NCI-H2081 treated with DMSO at 0.1 percent for 48 hours (cell line): ENCODE measurements around the gene IQCH.
A peak's percentile ranks its signal among the peaks of the same experiment; 100 is the strongest.

Experiments
- DNase-seq: peaks from one replicate; lab custom pipeline; 2025; lab: John Stamatoyannopoulos, UW

Gene IQCH

GRCh38 chr15:67533873-67534272, 279.3 kb downstream of the IQCH start:
- no peak for DNase-seq

GRCh38 chr15:67534360-67534759, 279.8 kb downstream of the IQCH start:
- DNase-seq = no peak

DNA sequence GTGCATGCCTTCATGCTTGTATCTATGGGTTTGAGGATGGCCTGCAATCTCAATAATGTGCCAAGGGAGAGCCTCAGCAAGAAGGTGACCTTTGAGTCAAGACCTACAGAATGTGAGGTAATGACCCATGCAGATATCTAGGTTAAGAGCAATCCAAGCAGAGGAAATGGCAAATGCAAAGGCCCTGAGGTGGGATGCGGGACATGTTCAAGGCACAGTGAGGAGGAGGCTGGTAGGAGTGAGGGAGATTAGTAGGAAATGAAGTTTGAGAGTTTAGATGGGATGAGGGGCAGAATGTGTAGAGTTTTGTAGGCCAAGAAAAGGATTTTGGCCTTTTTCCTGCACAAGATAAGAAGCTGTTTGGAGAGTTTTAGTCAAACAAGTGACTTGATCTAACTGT, 283.2 kb downstream of the IQCH start:
- no peak for DNase-seq

DNA sequence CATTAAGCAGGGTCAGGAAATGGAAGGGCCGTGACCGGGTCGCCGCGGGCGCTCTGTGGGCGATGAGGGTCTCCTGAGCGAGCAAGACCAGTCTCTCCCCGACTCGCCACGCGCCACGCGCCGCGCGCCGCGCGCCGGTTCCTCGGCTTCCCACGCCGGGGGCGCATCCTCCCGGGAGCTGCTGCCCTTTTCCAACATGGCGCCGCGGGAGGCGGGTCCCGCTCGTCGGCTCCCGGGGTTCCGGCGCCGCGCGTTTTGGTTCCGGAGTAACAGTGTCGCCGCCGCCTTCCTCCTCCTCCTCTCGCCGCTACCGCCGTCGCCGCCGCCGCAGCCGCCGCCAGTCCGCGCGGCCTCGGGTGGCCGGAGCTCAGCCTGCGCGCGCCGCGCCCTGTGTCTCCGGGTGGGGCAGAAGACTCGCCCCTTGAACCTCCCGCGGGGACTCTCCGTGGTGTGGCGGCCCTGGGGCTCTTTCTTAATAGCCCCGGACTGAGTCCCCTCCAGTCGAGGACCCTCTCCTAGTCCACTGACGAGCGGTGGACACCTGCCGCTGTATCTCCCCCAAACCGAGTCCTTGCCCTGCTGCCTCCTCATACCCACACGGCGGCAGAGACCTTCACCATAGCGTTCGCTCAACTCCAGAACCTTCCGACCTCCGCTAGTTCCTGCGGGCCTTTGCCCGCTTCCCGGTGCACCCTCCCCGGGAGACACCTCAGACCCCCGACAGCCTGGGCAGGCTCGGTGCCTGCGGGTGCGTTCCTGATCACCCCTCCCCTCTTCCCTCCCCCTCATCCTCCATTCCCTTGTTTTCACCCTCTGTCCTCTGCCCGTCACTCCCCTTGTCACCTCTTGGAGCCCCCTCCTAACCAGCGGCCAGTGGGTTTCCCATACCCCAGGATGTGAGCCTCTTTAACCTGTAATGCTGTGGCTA, 288.1 kb downstream of the IQCH start, which contains the start of gene MAP2K5:
TSS of gene MAP2K5 (plus strand) at position 284 of the 928 bp plus-strand sequence. CDS start at position 917, 633 bp downstream.
- peak; percentile 17 for DNase-seq

DNA sequence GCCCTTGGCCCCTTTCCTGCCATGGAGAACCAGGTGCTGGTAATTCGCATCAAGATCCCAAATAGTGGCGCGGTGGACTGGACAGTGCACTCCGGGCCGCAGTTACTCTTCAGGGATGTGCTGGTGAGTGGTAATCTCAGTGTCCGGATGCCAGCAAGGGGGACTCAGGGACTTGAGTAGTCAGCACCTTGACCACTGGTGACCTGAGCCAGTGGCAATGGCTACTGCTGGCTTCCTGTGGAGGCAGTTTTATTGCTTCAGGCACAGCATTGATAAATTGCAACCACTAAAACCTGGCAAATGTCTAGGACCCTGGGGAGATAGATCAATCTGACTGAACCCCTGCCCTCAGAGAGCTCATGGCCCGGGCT, 288.7 kb downstream of the IQCH start:
- DNase-seq = no peak

GRCh38 chr15:67544475-67544874, 289.9 kb downstream of the IQCH start:
- DNase-seq = no peak

DNA sequence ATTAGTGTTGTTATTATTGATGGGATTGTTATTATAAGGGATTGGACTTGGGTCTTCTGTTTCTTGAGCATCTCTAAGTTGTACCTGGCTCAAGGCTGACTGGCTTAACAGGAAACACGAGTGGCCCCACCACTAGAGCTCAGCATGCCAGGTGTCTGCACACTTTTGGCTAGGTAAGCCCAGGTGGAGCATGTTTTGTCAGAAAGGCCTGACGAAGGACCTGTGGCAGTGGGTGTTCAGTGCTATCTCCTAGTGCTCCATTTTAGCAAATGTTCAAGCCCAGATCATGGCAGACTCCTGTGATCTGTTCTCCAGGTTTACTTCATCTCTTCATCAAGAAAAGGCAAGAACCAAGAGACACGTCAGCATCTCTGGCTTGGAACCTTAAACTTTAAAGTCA, 291.3 kb downstream of the IQCH start:
- DNase-seq = no peak

DNA sequence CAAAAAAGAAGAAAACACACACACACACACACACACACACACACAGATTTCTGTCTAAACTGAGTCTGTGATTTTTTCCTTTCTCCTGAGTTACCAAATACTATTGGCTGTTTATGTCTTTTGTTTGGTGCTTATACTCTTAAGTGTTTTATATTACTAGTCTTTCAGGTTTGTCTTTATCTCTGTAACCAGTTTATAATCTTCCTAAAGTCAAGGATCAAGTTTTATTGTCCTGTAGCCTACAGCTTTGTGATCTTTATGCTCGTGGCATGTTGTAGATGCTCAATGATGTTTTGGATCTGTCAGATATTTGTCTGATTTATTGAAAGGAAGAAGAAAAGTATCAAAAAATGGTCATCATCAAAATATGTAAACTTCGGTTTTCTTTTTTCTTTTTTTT, 292.5 kb downstream of the IQCH start:
- DNase-seq = no peak

- no peak for DNase-seq
Observed at GRCh38 chr15:67547836-67548235, 293.2 kb downstream of the IQCH start.

GRCh38 chr15:67548236-67548852, 293.8 kb downstream of the IQCH start:
- no peak for DNase-seq

GRCh38 chr15:67548862-67549651, 294.5 kb downstream of the IQCH start:
- peak; percentile 9 for DNase-seq

DNA sequence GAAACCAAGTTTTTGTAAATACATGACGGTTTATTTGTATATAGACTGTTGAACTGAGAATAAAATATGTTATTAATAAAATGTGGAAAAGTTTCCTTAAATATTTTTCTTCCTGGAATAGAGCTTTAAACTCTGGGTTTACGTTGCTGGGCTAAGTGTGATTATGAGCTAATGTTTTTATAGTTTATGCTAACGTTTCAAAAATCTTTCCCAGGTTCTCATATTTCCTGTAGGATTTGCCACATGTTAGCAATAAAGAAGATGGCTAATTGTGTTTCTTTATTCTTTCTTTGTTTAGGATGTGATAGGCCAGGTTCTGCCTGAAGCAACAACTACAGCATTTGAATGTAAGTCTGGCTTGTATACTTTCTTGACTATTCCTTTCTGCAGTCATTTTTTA, 295.1 kb downstream of the IQCH start:
- DNase-seq = no peak

DNA sequence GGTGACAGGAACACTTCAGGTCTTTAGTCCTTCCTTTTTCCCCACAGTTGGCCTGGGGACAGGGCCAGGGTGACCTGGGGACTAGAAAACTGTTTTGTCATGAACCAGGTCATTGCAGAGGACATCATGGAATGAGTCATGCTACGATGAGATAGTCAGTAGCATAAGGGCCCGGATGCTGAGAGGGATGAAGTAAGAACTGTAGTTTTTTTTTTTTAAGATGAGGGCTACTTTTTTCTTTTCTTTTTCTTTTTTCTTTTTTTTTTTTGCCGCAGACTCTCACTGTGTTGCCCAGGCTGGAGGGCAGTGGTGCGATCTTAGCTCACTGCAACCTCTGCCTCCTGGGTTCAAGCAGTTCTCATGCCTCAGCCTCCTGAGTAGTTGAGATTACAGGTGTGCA, 295.9 kb downstream of the IQCH start:
- no peak for DNase-seq

GRCh38 chr15:67551207-67551743, 296.7 kb downstream of the IQCH start:
- DNase-seq = no peak
